HepG2 (cell line): ENCODE data around the gene CMTR2.

ENCODE experiments used
- ARHGAP35 ChIP-seq: sonication (generic); formaldehyde crosslinking; IDR thresholded peaks from 2 replicates; pipeline ENCODE4 v1.9.0; 2022; ENCODE audit warnings: mild to moderate bottlenecking, inconsistent platforms, moderate library complexity, missing genetic modification reagents, borderline replicate concordance
- NFYB ChIP-seq: sonication (generic); formaldehyde crosslinking; IDR thresholded peaks from 2 replicates; pipeline ENCODE4 v1.4.0; 2020; ENCODE audit warnings: missing genetic modification reagents

GRCh38 chr16:71337631-71338030, 48.4 kb upstream of the CMTR2 start:
- TF ChIP-seq ARHGAP35 (no peak), NFYB (CRISPR knock-in tag) (no peak)
